Calu3 (cell line): ENCODE measurements around the gene PDLIM4. TPM values are rescaled to one million over a fixed set of nuclear protein-coding genes. Genes with fewer than 3 reads are reported as not detected.

Source experiments
- BruUV-seq: library from RNA; stranded (reverse); fragments of 400-500 nt; replicated peaks from 2 replicates; lab custom pipeline; 2021; lab: Mats Ljungman, UMichigan
- CTCF ChIA-PET: fragments of 300-600 bp; sonication (Branson Sonifier 250); formaldehyde crosslinking; loops from one replicate; lab custom pipeline; 2022; ENCODE audit warnings: antibody characterized with exemption; lab: Charles Lee
- DNase-seq: peaks from one replicate; pipeline ENCODE4 v3.0.0; 2022
- H3K27ac Mint-ChIP-seq: one replicate; pipeline ENCODE4 v1.8.0; 2022; ENCODE audit warnings: mixed read lengths; ENCODE audit not compliant: unreplicated experiment
- H3K27me3 Mint-ChIP-seq: one replicate; pipeline ENCODE4 v1.8.0; 2022; ENCODE audit warnings: mixed read lengths; ENCODE audit not compliant: unreplicated experiment
- H3K36me3 Mint-ChIP-seq: one replicate; pipeline ENCODE4 v1.8.0; 2022; ENCODE audit warnings: mild to moderate bottlenecking, moderate library complexity, mixed read lengths; ENCODE audit not compliant: insufficient read depth, unreplicated experiment
- H3K4me1 Mint-ChIP-seq: one replicate; pipeline ENCODE4 v1.8.0; 2022; ENCODE audit warnings: mild to moderate bottlenecking, low read depth, mixed read lengths; ENCODE audit not compliant: unreplicated experiment
- H3K4me3 Mint-ChIP-seq: one replicate; pipeline ENCODE4 v1.8.0; 2022; ENCODE audit warnings: mild to moderate bottlenecking, low read depth, moderate library complexity, mixed read lengths; ENCODE audit not compliant: unreplicated experiment
- H3K9me3 Mint-ChIP-seq: one replicate; pipeline ENCODE4 v1.8.0; 2022; ENCODE audit warnings: low read depth, mixed read lengths; ENCODE audit not compliant: unreplicated experiment
- intact Hi-C: fragments of 100-400 bp; cut with micrococcal nuclease; formaldehyde crosslinking; loops from one replicate; pipeline ENCODE4 v1.10.0; 2022; ENCODE audit not compliant: unreplicated experiment
- total RNA-seq: library from RNA; stranded (reverse); gene quantifications from 2 replicates; pipeline ENCODE4 v1.2.3, GENCODE V29; 2022
- TF ChIP-seq, protein P1 (sequence below): fragments of 200-600 bp; IDR thresholded peaks from one replicate; pipeline ENCODE4 v1.8.0; 2022; ENCODE audit warnings: antibody characterized with exemption; ENCODE audit not compliant: unreplicated experiment

Gene PDLIM4
- total RNA-seq, 1 experiment from 2014 or later = 20.8 TPM

DNA sequence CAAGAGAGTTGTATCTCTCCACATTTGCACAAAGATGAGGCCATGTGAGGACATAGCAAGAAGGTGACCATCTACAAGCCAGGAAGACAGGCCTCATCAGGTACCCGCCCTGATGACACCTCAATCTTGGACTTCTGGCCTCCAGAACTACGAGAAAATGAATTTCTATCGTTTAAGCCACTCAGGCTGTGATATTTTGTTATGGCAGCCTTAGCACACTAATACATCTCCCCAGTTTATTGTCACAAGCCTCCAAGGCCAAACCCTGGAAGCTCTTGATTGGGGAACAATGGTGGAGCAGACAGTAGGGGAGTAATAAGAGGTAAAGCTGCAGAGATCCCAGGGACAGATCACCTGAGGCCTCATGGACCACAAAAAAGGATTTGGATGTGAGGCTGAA is 22.2 kb upstream of the PDLIM4 start:
- intact Hi-C loops = loop anchor here (5.0 kb wide), 1 partner anchor 137 kb away; no protein-coding TSS in a partner anchor
- H3K36me3 Mint-ChIP-seq = no peaks in the 10 kb centered on the region
- CTCF ChIA-PET = interaction anchor here (0.7 kb wide), 1 partner anchor 94 kb away, joined by 3 read pairs; no protein-coding TSS in a partner anchor
- DNase-seq = no peak
- no peaks in the 10 kb centered on the region for H3K9me3 Mint-ChIP-seq
- peaks cover 1% of the 10 kb centered on the region for H3K27me3 Mint-ChIP-seq
- no peak overlapping the region for H3K27ac Mint-ChIP-seq
- TF ChIP-seq, protein P1, sequence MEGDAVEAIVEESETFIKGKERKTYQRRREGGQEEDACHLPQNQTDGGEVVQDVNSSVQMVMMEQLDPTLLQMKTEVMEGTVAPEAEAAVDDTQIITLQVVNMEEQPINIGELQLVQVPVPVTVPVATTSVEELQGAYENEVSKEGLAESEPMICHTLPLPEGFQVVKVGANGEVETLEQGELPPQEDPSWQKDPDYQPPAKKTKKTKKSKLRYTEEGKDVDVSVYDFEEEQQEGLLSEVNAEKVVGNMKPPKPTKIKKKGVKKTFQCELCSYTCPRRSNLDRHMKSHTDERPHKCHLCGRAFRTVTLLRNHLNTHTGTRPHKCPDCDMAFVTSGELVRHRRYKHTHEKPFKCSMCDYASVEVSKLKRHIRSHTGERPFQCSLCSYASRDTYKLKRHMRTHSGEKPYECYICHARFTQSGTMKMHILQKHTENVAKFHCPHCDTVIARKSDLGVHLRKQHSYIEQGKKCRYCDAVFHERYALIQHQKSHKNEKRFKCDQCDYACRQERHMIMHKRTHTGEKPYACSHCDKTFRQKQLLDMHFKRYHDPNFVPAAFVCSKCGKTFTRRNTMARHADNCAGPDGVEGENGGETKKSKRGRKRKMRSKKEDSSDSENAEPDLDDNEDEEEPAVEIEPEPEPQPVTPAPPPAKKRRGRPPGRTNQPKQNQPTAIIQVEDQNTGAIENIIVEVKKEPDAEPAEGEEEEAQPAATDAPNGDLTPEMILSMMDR = no peak
- no peaks in the 10 kb centered on the region for H3K4me1 Mint-ChIP-seq
- no TSS peak for BruUV-seq
- H3K4me3 Mint-ChIP-seq = no peak overlapping the region

DNA sequence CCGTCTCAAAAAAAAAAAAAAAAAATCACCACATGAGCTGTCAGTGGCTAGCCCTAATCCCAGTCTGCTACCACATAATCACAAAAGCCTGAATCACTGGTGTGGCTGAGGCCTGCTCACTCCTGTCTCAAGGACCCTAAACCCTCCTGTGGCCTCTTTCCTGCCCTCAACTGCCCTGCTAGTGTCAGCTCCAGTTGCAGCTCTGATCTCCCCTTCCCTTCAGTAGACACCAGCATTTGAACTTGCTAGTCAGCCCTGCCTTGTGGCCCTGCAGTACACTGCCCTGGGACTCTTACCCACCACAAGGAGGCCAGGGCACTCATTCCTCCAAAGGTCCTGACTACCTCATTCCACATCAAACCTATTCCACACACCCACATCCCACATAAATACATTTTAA is 20.4 kb upstream of the PDLIM4 start:
- Mint-ChIP-seq H3K4me3 (no peak overlapping the region), H3K27me3 (no peaks in the 10 kb centered on the region), H3K36me3 (no peaks in the 10 kb centered on the region), H3K4me1 (no peaks in the 10 kb centered on the region), H3K9me3 (no peaks in the 10 kb centered on the region), H3K27ac (no peak overlapping the region)
- CTCF ChIA-PET = interaction anchor here (0.7 to 3.8 kb wide), 7 partner anchors 10 to 174 kb away, joined by 3 to 21 read pairs (median 4); partner anchors contain the start of gene P4HA2
- intact Hi-C loops = loop anchor here (5.0 kb wide), 1 partner anchor 135 kb away; no protein-coding TSS in a partner anchor
- no TSS peak for BruUV-seq
- TF ChIP-seq, protein P1 = no peak
- no peak for DNase-seq

DNA sequence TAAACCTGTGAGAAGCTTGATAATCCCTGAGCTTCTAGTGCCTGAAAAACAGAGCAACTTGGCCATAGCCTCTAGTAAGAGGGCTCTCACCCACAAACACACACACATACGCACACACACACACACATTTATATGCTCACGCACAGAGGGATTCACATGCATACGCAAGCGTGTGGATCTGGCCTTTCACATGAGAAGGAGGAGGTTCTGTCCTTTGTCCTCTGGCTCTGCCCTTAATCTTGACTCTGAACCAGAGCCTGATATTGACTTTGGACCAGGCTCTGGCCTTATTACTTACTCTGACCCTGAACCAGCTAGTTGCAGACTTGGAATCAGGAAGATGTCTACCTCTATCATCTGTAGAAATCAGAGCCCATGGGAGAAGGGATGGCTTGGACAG is 19.8 kb upstream of the PDLIM4 start:
- Mint-ChIP-seq H3K9me3 (no peaks in the 10 kb centered on the region), H3K27me3 (no peaks in the 10 kb centered on the region), H3K27ac (no peak overlapping the region), H3K4me3 (no peak overlapping the region), H3K4me1 (no peaks in the 10 kb centered on the region), H3K36me3 (no peaks in the 10 kb centered on the region)
- CTCF ChIA-PET = interaction anchor here (0.5 to 3.8 kb wide), 23 partner anchors 8 to 441 kb away, joined by 3 to 26 read pairs (median 4); partner anchors contain the start of genes P4HA2, SLC22A4 and SLC22A5
- DNase-seq = no peak
- BruUV-seq = no TSS peak
- intact Hi-C loops = loop anchor here (1.0 to 5.0 kb wide), 2 partner anchors 46 to 135 kb away; no protein-coding TSS in a partner anchor
- TF ChIP-seq, protein P1 = no peak

DNA sequence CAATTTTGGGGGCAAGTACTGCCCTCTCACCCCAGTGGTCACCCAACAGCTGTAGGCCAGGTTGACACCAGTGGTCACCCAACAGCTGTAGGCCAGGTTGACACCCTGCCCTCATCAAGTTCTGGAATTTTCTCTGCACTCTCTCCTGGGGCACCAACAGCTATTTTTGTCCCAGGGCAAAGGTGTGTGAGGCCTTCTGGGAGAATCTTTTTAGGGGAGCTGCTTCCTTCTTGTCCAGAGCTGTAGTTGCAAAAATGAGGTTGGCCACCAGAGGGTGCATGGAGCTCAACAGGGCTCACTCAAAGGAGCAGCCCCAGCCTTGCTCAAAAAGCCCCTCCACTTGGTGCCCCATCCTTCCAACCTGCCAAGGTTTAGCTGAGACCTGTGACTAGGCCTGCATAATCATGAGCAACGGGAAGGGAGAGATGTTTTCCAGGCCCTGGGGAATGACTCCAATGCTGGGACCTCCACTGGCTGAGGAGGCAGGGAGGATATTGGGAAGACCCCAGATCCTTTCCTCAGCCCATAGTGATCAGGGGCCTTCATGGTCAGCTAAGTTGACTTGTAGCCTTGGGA is 19.2 kb upstream of the PDLIM4 start:
- intact Hi-C loops = loop anchor here (1.0 to 5.0 kb wide), 2 partner anchors 45 to 134 kb away; no protein-coding TSS in a partner anchor
- CTCF ChIA-PET = interaction anchor here (0.5 to 3.8 kb wide), 20 partner anchors 9 to 441 kb away, joined by 3 to 26 read pairs (median 4); partner anchors contain the start of genes P4HA2, SLC22A4 and SLC22A5
- no peak overlapping the region for H3K27ac Mint-ChIP-seq
- BruUV-seq = no TSS peak
- no peaks in the 10 kb centered on the region for H3K9me3 Mint-ChIP-seq
- DNase-seq = peak; percentile 92
- TF ChIP-seq, protein P1 = peak; percentile 93
- H3K36me3 Mint-ChIP-seq = no peaks in the 10 kb centered on the region
- no peak overlapping the region for H3K4me3 Mint-ChIP-seq
- no peaks in the 10 kb centered on the region for H3K27me3 Mint-ChIP-seq
- H3K4me1 Mint-ChIP-seq = no peaks in the 10 kb centered on the region
